GM18498 (cell line): Measurements from ENCODE around the gene CCDC57.

Experiments
- ATAC-seq: cut with Tn5 transposase; IDR thresholded peaks from one replicate; pipeline ENCODE4 v1.9.1; 2021; ENCODE audit warnings: mild to moderate bottlenecking, moderate library complexity; ENCODE audit not compliant: unreplicated experiment

The CCDC57 gene

GRCh38 chr17:82246365-82247181 lies 33.9 kb upstream of the CCDC57 start:
- no peak for ATAC-seq

GRCh38 chr17:82246040-82246364 lies 33.4 kb upstream of the CCDC57 start:
- no peak for ATAC-seq

DNA sequence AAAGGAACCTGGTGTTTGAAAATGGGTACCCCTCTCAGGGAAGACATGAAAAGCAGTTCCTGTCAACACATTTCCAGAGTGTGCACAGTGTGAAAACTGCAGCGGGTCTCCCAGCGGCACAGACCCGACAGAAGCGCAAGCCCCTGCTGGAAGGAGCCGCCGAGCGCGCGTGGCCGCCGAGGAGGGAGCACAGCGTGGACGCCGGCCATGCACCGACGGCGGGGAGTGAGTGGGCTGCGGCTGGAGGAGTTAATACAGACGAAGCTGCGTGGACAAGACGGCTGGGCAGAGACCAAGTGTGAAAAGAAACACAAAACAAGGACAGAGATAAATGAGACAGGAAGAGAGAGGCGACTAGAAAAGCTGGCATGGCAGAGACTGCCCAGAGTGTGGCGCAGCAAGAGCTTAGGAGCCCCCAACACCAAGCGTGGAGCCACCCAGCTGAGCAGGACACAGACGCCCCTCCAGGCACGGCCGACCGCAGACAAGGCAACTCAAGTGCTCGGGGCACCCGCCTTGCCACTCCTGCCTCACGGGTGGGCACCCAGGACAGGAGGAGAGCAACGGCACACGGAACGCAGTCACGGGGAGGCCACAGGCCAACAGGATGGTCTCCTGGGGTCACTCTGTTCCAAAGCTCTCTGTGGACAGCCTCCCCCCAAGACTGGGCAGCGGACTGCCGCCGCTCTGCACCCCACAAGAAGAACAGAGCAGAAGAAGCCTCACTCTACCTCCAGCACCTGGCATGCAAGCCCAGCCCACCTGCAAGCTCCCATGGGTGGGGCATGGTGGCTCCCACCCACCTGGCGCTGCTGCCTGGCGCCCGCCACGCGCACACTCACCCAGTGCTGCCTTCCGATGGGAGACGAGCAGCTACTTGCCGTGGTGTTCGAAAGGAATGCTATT lies 32.7 kb upstream of the CCDC57 start:
- no peak for ATAC-seq

GRCh38 chr17:82244413-82245133 lies 31.9 kb upstream of the CCDC57 start:
- no peak for ATAC-seq

GRCh38 chr17:82243648-82244412 lies 31.2 kb upstream of the CCDC57 start:
- ATAC-seq: no peak

DNA sequence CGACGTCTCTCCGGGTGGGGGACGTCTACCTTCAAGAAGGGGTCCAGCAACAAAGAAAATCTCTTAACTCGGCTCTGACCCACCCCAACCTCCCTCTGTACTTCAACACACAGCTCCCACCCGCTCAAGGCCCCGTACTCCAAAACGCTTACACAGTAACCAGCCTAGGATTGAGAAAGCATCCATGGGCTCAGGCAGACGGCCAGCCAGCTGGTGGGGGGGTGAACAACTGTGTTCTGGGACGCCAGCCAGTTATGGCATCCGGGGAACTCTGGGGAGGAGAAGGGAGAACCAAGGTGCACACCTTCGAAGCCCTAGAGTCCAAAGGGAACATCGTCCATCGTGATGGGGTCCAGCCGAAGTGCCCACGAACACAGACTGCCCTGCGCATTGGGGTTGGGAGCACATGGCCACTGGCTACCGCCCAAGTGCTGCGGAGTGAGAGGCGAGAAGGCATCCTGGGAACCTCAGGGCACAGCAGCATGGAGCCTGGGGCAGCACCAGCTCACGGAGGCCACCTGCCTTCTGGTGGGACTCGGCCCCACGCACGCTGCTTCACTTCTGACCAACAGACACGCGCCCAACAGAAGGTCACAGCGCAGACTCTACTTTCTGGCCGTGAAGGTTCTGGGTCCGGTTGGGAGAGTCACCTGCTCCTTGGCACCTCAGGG lies 30.5 kb upstream of the CCDC57 start:
- no peak for ATAC-seq

DNA sequence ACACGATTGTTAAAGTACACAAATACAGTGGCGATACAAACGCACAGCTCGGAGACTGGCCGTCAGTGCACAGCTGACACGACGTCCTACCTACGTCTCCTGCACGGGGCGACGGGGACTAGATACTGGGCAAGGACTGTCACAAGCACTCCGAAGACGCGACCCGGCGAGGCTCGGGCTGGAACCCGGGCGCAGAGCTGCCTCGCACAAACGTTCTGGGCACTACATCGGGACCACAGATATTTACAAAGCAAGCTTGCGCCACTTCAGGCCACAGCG lies 30.0 kb upstream of the CCDC57 start:
- ATAC-seq: no peak

DNA sequence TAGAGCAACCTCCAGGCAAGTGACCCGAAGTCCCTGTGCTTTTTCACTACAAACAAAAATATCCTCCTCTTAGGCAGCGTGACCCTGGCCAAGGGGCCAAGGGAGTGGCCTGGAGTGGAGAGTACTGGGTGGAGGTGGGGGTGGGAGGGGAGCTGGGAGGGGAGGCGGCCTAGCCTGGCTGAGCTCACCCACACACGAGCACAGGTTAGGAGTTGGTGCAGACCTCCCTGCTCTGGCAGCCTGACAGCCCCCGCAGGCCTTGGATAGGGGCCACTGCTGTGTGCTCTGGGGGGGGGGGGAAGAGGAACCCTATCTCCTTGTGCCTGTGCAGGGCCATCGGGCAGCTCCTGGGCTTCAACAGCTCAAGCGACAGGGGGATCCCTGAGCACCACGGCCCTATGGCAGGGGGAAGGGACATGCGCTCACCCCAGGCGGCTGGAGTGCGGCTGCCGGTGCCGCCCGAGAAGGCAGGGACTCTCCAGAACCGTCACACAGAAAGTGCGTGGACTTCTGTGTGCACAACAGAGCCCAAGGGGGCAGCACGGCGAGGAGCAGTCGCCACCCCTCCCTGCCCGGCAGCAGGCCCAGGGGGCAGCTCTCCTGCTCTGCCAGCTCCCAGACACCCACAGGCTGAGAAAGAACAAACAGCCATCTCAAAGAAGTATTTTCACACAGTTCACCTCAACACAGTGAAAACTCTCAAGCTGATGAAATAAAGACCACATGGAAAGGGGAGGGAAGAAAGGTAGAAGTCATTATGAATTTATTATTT lies 29.5 kb upstream of the CCDC57 start:
- ATAC-seq: no peak

DNA sequence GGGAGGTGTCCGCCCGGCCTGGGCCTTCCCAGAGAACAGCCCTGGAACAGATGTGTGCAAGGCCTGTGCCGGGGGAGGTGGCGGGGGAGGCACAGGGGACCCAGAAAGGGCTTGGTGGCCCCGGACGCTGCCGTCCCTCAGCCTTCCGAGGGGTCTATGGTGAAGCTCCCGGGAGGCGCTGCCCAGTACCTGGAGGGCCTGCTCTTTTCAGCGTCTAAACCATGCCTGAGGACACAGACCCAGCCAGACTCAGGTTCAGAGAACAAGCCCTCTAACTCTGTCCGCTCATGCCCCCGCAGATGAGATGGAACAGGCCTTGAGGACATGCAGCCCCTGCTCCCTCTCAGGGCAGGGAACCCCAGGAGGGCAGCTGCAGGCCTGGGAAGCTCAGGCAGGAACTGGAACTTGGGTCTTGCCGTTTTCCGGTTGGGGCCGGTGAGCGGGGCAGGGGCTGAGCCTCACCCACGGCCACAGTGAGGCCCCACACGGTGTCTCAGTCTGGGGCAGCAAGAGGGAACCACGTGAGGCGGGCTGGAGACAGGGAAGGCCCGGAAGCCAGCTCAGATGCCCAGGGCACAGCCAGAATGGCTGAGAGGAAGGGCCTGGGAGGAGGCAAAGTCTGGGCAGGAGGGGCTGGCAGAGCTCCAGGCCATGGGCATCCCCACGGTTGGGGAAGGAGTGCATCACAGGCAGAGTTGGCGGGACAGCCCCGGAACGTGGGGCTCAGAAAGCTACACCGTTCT lies 28.7 kb upstream of the CCDC57 start:
- ATAC-seq: no peak

DNA sequence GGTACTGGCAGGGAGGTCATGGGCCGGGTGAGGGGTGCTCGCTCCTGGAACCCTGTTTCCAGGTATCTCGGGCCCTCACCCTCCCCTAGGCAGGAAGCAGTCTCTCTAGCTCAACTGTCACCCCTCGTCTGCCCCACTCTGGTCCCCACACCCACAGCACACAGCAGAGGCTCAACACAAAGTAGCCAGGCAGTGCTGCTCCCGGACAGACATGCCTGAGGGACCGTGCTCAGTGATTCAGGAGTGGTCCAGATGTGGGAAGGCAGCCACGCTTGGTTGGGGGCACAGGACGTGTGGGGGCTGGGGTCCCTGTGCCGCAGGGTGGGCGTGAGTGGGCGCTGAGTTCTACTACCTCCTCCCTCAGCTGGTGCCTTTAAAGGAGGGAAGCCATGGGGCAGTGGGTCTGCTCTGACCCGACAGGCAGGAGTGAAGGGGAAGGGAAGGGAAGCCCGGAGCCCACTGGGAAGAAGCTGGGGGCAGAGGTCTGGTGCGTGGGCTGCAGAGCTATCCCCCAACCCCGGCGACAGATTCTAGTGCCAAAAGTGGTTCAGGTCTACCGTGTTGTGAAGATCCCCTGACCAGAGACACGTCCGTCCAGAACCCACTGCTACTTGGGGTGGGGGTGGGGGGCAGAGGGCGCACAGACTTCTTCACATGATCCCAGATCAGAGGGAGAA lies 28.0 kb upstream of the CCDC57 start:
- ATAC-seq: no peak

DNA sequence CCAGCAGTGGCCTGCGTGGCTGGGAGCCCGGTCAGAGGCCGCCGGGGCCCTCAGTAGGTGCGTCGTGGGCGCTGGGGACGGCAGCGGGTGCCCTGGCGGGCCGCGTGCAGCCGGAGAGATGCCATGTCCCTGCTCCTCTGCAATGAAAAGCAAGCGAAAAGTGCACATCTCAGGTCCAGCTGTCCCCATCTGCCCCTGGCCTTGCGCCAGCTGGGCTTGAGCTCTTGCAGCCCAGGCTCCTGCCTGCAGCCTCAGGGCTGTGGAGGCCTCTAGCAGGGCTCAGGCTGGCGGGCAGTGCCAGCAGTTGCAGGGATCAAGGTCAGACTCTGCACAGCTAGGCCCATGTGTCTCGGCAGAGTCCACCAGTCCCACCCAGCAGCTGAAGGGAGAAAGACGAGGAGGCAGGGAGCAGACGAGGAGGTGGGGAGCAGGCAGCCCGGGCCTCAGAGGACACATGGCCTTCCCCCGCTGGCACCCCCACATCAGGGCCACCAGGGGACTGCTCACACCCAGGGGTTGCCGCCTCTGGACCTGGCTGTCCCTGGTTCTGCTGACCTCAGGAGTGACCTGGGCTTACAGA lies 27.4 kb upstream of the CCDC57 start:
- no peak for ATAC-seq

DNA sequence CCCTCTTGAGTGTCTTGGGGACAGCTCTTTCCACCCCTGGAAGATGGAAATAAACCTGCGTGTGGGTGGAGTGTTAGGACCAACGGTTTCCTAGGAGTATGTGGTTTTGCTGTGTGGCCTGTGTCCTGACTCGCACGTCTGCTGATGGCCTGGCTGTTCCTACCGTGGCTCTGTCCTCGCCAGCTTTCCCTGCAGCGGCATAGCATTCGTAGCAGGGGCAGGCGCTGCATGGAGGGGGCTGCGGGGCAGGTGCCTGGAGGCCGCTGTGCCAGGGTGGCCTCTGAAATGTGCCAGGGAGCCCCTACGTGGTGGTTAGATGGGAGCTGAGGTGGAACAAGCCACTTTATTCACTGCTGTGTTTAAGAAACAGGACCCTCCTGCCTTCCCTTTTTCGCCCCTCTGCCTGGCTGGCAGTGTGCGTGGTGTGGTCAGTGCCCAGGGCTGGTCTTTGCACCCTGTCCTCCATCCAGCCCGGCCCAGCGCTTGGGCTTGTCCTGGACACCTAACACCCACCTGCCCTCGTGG lies 26.8 kb upstream of the CCDC57 start:
- ATAC-seq: no peak

DNA sequence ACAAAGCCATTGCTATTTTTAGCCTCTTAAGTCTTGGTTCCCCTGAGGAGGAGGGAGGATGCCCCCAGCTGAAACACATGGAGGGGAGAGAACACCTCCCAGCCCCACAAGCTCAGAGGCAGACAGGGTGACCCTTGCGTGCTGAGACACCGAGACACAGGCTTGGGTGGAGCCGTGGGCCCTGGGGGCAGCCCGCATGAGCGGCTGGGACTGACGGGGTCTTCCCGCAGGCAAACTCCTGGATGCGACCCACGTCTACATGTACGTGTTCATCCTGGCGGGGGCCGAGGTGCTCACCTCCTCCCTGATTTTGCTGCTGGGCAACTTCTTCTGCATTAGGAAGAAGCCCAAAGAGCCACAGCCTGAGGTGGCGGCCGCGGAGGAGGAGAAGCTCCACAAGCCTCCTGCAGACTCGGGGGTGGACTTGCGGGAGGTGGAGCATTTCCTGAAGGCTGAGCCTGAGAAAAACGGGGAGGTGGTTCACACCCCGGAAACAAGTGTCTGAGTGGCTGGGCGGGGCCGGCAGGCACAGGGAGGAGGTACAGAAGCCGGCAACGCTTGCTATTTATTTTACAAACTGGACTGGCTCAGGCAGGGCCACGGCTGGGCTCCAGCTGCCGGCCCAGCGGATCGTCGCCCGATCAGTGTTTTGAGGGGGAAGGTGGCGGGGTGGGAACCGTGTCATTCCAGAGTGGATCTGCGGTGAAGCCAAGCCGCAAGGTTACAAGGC lies 26.0 kb upstream of the CCDC57 start:
- ATAC-seq: no peak

DNA sequence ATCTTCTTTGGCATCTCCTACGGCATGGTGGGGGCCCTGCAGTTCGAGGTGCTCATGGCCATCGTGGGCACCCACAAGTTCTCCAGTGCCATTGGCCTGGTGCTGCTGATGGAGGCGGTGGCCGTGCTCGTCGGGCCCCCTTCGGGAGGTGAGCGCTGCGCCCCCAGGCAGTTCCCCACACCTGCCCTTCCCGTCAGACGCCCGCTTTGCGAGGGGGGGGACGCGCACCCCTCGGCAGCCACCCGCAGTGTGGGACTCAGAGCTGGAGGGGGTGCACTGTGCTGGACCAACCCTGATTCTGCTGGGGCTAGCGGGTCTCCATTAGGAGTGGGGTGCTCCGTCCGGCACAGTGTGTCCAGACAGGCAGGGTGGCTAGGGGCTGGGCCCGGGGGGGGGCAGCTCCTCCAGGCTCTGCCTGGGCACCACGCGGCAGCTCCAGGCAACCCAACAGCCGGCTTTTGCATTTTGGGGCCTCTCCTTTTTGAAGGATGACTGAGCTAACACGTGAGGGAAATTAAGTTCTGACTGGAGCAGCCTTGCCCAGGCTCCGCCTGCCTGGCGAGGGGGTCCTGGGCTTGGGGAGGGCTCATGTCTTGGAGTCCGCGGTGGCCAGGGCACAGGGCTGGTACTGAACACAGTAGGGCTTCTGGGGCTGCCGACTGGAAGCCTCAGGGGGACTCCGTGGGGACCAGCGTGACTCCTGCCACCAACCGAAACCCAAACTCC lies 25.3 kb upstream of the CCDC57 start:
- ATAC-seq: no peak

DNA sequence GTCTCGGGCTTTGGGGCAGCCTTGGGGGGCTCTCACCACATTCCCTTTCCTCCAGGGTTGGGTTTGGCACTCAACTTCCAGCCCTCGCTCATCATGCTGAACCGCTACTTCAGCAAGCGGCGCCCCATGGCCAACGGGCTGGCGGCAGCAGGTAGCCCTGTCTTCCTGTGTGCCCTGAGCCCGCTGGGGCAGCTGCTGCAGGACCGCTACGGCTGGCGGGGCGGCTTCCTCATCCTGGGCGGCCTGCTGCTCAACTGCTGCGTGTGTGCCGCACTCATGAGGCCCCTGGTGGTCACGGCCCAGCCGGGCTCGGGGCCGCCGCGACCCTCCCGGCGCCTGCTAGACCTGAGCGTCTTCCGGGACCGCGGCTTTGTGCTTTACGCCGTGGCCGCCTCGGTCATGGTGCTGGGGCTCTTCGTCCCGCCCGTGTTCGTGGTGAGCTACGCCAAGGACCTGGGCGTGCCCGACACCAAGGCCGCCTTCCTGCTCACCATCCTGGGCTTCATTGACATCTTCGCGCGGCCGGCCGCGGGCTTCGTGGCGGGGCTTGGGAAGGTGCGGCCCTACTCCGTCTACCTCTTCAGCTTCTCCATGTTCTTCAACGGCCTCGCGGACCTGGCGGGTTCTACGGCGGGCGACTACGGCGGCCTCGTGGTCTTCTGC lies 24.6 kb upstream of the CCDC57 start:
- no peak for ATAC-seq
